Fibroblast of the aortic adventitia (primary cell): ENCODE data around the gene TANC1. TPM values are rescaled to one million over a fixed set of nuclear protein-coding genes. Genes with fewer than 3 reads are reported as not detected.

Experiments used
- DNase-seq: peaks from one replicate; pipeline ENCODE4 v3.0.0-alpha.2; 2010; ENCODE audit warnings: low read depth
- H3K4me3 ChIP-seq: 2 replicates; pipeline ENCODE4 v1.5.1; 2011; ENCODE audit warnings: low read depth, mild to moderate bottlenecking, control low read depth, low read length, moderate library complexity
- CTCF ChIP-seq: IDR thresholded peaks from 2 replicates; pipeline ENCODE4 v1.5.1; 2011; ENCODE audit warnings: mild to moderate bottlenecking, low read length, control low read depth, inconsistent platforms; ENCODE audit not compliant: insufficient read depth
- total RNA-seq: library from RNA; depleted of rRNA; stranded (reverse); fragments of >200 nt; gene quantifications from 2 replicates; pipeline ENCODE4 v1.2.3, GENCODE V29; 2012; ENCODE audit warnings: low replicate concordance

The TANC1 gene
- total RNA-seq, 1 donor: 11.9 TPM

- DNase-seq: no peak
- no peak for TF ChIP-seq CTCF
- H3K4me3 ChIP-seq: no peak overlapping the region
Observed at GRCh38 chr2:159209341-159210306, 241.2 kb downstream of the TANC1 start.

GRCh38 chr2:159211447-159212396 lies 243.3 kb downstream of the TANC1 start:
- no peak overlapping the region for H3K4me3 ChIP-seq
- TF ChIP-seq CTCF: no peak
- DNase-seq: no peak

GRCh38 chr2:159213296-159213695 lies 244.9 kb downstream of the TANC1 start:
- no peak for TF ChIP-seq CTCF
- no peak overlapping the region for H3K4me3 ChIP-seq
- DNase-seq: no peak

GRCh38 chr2:159214325-159214865 lies 246.0 kb downstream of the TANC1 start:
- no peak overlapping the region for H3K4me3 ChIP-seq
- TF ChIP-seq CTCF: no peak
- DNase-seq: no peak

GRCh38 chr2:159215116-159215515 lies 246.7 kb downstream of the TANC1 start:
- H3K4me3 ChIP-seq: no peak overlapping the region
- DNase-seq: no peak
- no peak for TF ChIP-seq CTCF

GRCh38 chr2:159217676-159218075 lies 249.2 kb downstream of the TANC1 start:
- no peak overlapping the region for H3K4me3 ChIP-seq
- no peak for TF ChIP-seq CTCF
- DNase-seq: no peak
